Activated CD8-positive, alpha-beta memory T cell treated with anti-CD3 and anti-CD28 coated beads, Interleukin-2, amount 50 U/mL, for 1 hour (primary cell): Measurements from ENCODE around the gene TBCEL.

Experiments
- DNase-seq: peaks from one replicate; pipeline ENCODE4 v3.0.0-alpha.2; 2020; ENCODE audit errors: extremely low read depth

The TBCEL gene

DNA sequence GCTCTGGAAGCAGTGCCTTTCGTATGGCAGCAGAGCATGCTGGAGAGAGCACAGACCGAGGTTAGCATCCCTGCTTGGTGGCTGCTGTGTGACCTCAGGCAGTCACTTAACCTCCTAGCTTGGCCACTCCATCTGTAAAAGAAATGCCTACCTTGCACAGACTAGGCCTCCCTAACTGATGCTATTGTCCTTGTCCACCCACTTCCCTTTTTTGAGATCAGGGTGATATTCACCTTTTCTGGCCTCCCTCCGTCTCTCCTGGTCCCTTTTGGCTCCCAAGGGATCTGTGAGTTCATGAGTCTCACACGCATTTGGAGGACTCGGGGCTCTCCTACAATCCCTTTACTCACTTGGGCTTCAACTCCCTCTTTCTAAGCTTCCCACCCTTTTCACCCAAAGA is 114.4 kb downstream of the TBCEL start:
- no peak for DNase-seq

DNA sequence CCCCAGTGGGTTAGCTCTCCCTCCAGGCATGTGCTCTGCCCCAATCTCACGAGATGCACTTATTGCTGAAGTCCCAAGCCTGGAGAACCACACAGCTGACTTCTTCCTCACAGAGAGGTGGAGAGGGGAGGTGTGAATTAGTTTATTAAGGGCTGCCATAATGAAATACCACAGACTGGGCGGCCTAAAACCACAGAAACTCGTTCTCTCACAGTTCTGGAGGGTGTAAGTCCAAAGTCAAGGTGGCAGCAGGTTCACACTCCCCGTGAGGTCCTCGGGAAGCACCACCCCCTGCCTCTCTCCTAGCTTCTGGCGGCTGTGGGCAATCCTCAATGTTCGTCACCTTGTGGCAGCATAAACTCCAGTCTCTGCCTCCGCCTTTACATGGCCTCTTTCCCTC is 116.5 kb downstream of the TBCEL start:
- no peak for DNase-seq
